Activated B cell treated with CpG ODN at 0.5 μM for 24 hours (primary cell): Measurements from ENCODE around the gene ZNF554. TPM values are rescaled to one million over a fixed set of nuclear protein-coding genes. Genes with fewer than 3 reads are reported as not detected.

Source experiments
- ATAC-seq: fragments of 200-7000 bp; cut with Tn5 transposase; one replicate; pipeline ENCODE4 v1.10.0; 2021; ENCODE audit warnings: low read depth, mild to moderate bottlenecking, moderate library complexity
- CTCF ChIA-PET: fragments of 350-600 bp; sonication (Branson Sonifier 250); formaldehyde crosslinking; loops from one replicate; lab custom pipeline; 2021; ENCODE audit warnings: antibody characterized with exemption; lab: Charles Lee
- POLR2A ChIA-PET: fragments of 350-600 bp; sonication (Branson Sonifier 250); formaldehyde crosslinking; loops from one replicate; lab custom pipeline; 2021; ENCODE audit warnings: antibody characterized with exemption; lab: Charles Lee
- DNase-seq: peaks from one replicate; pipeline ENCODE4 v3.0.0; 2022
- H3K27ac Mint-ChIP-seq: one replicate; pipeline ENCODE4 v1.8.0; 2020; ENCODE audit warnings: mixed read lengths
- H3K27me3 Mint-ChIP-seq: one replicate; pipeline ENCODE4 v1.8.0; 2021; ENCODE audit warnings: mixed read lengths
- H3K36me3 Mint-ChIP-seq: one replicate; pipeline ENCODE4 v1.8.0; 2021; ENCODE audit warnings: low read depth, mixed read lengths
- H3K4me1 Mint-ChIP-seq: one replicate; pipeline ENCODE4 v1.8.0; 2021; ENCODE audit warnings: mixed read lengths
- H3K4me3 Mint-ChIP-seq: one replicate; pipeline ENCODE4 v1.8.0; 2020; ENCODE audit warnings: mild to moderate bottlenecking, mixed read lengths
- H3K9me3 Mint-ChIP-seq: one replicate; pipeline ENCODE4 v1.8.0; 2020; ENCODE audit warnings: mixed read lengths
- intact Hi-C: fragments of 100-400 bp; cut with micrococcal nuclease; formaldehyde crosslinking; loops from one replicate; pipeline ENCODE4 v1.15.1; 2024
- total RNA-seq: library from RNA; stranded (reverse); gene quantifications from 2 replicates; pipeline ENCODE4 v1.2.3, GENCODE V29; 2022
- TF ChIP-seq, protein P1 (sequence below): fragments of 200-600 bp; IDR thresholded peaks from one replicate; pipeline ENCODE4 v1.8.0; 2022; ENCODE audit warnings: antibody characterized with exemption, mild to moderate bottlenecking

ZNF554 gene
- total RNA-seq, 1 donor from 2014 or later: 3.1 TPM

DNA sequence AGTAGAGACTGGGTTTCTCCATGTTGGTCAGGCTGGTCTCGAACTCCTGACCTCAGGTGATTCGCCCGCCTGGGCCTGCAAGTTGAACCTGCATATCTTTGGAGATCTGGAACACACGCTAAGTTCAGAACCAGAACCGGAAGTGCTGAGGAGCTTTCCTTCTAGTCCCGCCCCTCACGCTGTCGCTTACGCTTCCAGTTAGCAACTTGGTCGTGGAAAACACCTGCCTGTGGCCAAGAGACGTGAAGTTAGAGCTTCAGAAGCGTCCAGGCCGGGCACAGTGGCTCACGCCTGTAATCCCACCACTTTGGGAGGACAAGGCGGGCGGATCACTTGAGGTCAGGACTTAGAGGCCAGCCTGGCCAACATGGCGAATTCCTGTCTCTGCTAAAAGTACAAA lies 66.1 kb downstream of the ZNF554 start:
- DNase-seq (no peak), ATAC-seq (no peak)
- Mint-ChIP-seq H3K27me3 (no peaks in the 10 kb centered on the region), H3K9me3 (no peaks in the 10 kb centered on the region), H3K4me3 (no peak overlapping the region), H3K27ac (no peak overlapping the region), H3K36me3 (no peaks in the 10 kb centered on the region), H3K4me1 (peaks cover 20% of the 10 kb centered on the region)
- TF ChIP-seq, protein P1, sequence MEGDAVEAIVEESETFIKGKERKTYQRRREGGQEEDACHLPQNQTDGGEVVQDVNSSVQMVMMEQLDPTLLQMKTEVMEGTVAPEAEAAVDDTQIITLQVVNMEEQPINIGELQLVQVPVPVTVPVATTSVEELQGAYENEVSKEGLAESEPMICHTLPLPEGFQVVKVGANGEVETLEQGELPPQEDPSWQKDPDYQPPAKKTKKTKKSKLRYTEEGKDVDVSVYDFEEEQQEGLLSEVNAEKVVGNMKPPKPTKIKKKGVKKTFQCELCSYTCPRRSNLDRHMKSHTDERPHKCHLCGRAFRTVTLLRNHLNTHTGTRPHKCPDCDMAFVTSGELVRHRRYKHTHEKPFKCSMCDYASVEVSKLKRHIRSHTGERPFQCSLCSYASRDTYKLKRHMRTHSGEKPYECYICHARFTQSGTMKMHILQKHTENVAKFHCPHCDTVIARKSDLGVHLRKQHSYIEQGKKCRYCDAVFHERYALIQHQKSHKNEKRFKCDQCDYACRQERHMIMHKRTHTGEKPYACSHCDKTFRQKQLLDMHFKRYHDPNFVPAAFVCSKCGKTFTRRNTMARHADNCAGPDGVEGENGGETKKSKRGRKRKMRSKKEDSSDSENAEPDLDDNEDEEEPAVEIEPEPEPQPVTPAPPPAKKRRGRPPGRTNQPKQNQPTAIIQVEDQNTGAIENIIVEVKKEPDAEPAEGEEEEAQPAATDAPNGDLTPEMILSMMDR: no peak
- intact Hi-C loops: loop anchor here (2.0 kb wide), 2 partner anchors 65 to 219 kb away; no protein-coding TSS in a partner anchor
- ChIA-PET CTCF (no interaction called here), POLR2A (no interaction called here)

Other genes with a start within 250 kb of the ZNF554 start
- 34.8 and 35.4 TPM in 2 replicates for gene GNG7, start 117.2 kb upstream of the ZNF554 start, total RNA-seq
- gene DIRAS1, start 98.5 kb upstream of the ZNF554 start, total RNA-seq: 6.4 and 7.7 TPM in 2 replicates
- gene SLC39A3, start 79.9 kb upstream of the ZNF554 start, total RNA-seq: 33.8 and 34.3 TPM in 2 replicates
- 45.6 and 47.3 TPM in 2 replicates for gene SGTA, start 36.6 kb upstream of the ZNF554 start, total RNA-seq
- gene THOP1, start 34.4 kb upstream of the ZNF554 start, total RNA-seq: 101 and 104 TPM in 2 replicates
- gene ZNF555, start 21.6 kb downstream of the ZNF554 start, total RNA-seq: 7.4 and 8.4 TPM in 2 replicates
- not detected in 2 replicates for gene ZNF556, start 47.5 kb downstream of the ZNF554 start, total RNA-seq
- gene ZNF57, start 81.1 kb downstream of the ZNF554 start, total RNA-seq: 4.6 and 5.3 TPM in 2 replicates
- gene ZNF77, start 125.1 kb downstream of the ZNF554 start, total RNA-seq: 5.2 and 6.7 TPM in 2 replicates
- 0.42 and 0.93 TPM in 2 replicates for gene TLE6, start 157.7 kb downstream of the ZNF554 start, total RNA-seq
- 0.58 and 0.66 TPM in 2 replicates for gene TLE2, start 209.4 kb downstream of the ZNF554 start, total RNA-seq
- 323 TPM in 2 replicates for gene TLE5, start 242.6 kb downstream of the ZNF554 start, total RNA-seq